Breast epithelium (tissue), 4 donors: ENCODE measurements around the gene RBM4B. TPM values are rescaled to one million over a fixed set of nuclear protein-coding genes. Genes with fewer than 3 reads are reported as not detected.

Experiments
- DNase-seq, 2 donors: peaks; one replicate each; pipeline ENCODE4 v3.0.0-alpha.2; 2019; ENCODE audit warnings: low spot score in 2 of 2
- H3K27ac ChIP-seq, 2 donors: fragments of 200-600 bp; sonication (generic) in 1 of 2; one replicate each; pipeline ENCODE4 v1.5.1; 2016 to 2019; ENCODE audit warnings: mild to moderate bottlenecking in 1 of 2
- H3K27me3 ChIP-seq, 2 donors: fragments of 200-600 bp; sonication (generic) in 1 of 2; one replicate each; pipeline versions ENCODE4 v1.5.1 to v1.6.0; 2017 to 2019; ENCODE audit warnings: control low read depth in 1 of 2, mild to moderate bottlenecking in 1 of 2
- H3K36me3 ChIP-seq: fragments of 200-600 bp; one replicate; pipeline ENCODE4 v1.5.1; 2019
- H3K4me1 ChIP-seq, 2 donors: fragments of 200-600 bp; sonication (generic); one replicate each; pipeline ENCODE4 v1.5.1; 2016 to 2019; ENCODE audit warnings: control low read depth in 1 of 2
- H3K4me3 ChIP-seq, 3 donors: fragments of 200-600 bp; sonication (generic); 1 replicate in 2 of 3; 2 replicates in 1 of 3; pipeline ENCODE4 v1.5.1; 2016 to 2019; ENCODE audit warnings: mild to moderate bottlenecking in 3 of 3, moderate library complexity in 2 of 3
- H3K9me3 ChIP-seq, 2 donors: fragments of 200-600 bp; sonication (generic) in 1 of 2; one replicate each; pipeline ENCODE4 v1.5.1; 2016 to 2019; ENCODE audit warnings: control low read depth in 1 of 2
- POLR2A ChIP-seq: fragments of 450-650 bp; IDR thresholded peaks from one replicate; pipeline ENCODE4 v1.6.1; 2016; ENCODE audit warnings: antibody characterized with exemption, mild to moderate bottlenecking, moderate library complexity
- POLR2AphosphoS5 ChIP-seq, 3 donors: sonication (generic); formaldehyde crosslinking; IDR thresholded peaks; one replicate each; pipeline ENCODE4 v1.6.1; 2017; ENCODE audit warnings: antibody characterized with exemption in 3 of 3
- intact Hi-C: fragments of 100-400 bp; cut with DNase I; formaldehyde crosslinking; loops from one replicate; pipeline ENCODE4 v1.15.1; 2023; ENCODE audit warnings: low total_unique reads
- total RNA-seq, 3 donors: library from RNA; depleted of rRNA; stranded (reverse); fragments of >200 nt; gene quantifications; one replicate each; pipeline ENCODE4 v1.1.0, GENCODE V29; 2016
- TF ChIP-seq, protein P1 (sequence below), 3 donors: fragments of 450-650 bp; IDR thresholded peaks; one replicate each; pipeline ENCODE4 v1.5.1; 2016 to 2017; ENCODE audit warnings: antibody characterized with exemption in 3 of 3, mild to moderate bottlenecking in 3 of 3, moderate library complexity in 3 of 3

RBM4B gene
- total RNA-seq, 3 donors from 2014 or later = 14.9 to 43.8 (median 25.9) TPM

DNA sequence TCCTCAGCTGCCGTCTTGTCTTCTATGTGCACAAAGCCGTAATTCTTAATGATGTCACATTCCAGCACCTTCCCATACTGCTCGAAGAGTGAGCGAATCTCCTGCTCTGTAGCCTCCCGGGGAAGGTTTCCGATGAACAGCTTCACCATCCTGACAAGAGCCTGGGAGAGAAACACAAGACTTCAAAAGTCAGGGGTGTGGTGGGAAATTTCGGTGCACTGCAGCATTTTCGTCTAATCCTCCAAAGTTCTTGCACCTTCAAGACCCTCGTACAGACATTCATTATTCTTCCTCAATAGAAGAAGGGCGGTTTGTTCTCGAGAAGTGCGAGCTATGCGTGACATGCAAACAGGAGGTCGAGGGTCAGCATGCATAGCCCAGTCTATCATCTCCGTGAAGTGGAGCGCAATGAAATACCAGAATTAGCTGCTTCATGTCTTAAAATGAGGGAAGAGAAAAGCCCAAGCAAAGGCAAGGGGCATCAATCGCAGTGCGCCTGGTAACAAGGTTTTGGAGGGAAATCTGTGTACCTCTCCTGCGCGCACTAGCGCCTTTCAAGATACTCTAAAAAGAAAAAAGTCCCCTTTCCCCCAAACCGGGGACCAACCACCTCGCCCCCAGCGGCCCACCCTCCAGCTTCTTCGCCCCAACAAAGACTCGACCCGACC is 622 bp downstream of the RBM4B start:
- Histone ChIP-seq H3K9me3 (no peaks in the 10 kb centered on the region), H3K4me3 (peak overlapping the region; percentile 75 to 95 (median 78)), H3K4me1 (peaks cover 4 to 9% of the 10 kb centered on the region in 2 donors), H3K27me3 (no peaks in the 10 kb centered on the region), H3K27ac (peak overlapping the region; percentile 96 to 97), H3K36me3 (no peaks in the 10 kb centered on the region)
- intact Hi-C loops = no loop called here
- peak in 1 of 2 donors; percentile 35 for DNase-seq
- TF ChIP-seq POLR2A (no peak), POLR2AphosphoS5 (IDR thresholded peaks at IDR 0.05) (no peak)
- TF ChIP-seq, protein P1, sequence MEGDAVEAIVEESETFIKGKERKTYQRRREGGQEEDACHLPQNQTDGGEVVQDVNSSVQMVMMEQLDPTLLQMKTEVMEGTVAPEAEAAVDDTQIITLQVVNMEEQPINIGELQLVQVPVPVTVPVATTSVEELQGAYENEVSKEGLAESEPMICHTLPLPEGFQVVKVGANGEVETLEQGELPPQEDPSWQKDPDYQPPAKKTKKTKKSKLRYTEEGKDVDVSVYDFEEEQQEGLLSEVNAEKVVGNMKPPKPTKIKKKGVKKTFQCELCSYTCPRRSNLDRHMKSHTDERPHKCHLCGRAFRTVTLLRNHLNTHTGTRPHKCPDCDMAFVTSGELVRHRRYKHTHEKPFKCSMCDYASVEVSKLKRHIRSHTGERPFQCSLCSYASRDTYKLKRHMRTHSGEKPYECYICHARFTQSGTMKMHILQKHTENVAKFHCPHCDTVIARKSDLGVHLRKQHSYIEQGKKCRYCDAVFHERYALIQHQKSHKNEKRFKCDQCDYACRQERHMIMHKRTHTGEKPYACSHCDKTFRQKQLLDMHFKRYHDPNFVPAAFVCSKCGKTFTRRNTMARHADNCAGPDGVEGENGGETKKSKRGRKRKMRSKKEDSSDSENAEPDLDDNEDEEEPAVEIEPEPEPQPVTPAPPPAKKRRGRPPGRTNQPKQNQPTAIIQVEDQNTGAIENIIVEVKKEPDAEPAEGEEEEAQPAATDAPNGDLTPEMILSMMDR (IDR thresholded peaks at IDR 0.05) = no peak

GRCh38 chr11:66676282-66676919 is 1.3 kb downstream of the RBM4B start:
- DNase-seq = no peak
- H3K4me1 ChIP-seq = peaks cover 4 to 9% of the 10 kb centered on the region in 2 donors

GRCh38 chr11:66674964-66675602 is 2.6 kb downstream of the RBM4B start:
- H3K4me1 ChIP-seq = peaks cover 4 to 9% of the 10 kb centered on the region in 2 donors
- H3K36me3 ChIP-seq = no peaks in the 10 kb centered on the region
- H3K9me3 ChIP-seq = no peaks in the 10 kb centered on the region
- no peaks in the 10 kb centered on the region for H3K27me3 ChIP-seq
- no peak for TF ChIP-seq POLR2A
- TF ChIP-seq, protein P1 (IDR thresholded peaks at IDR 0.05) = no peak
- TF ChIP-seq POLR2AphosphoS5 (IDR thresholded peaks at IDR 0.05) = no peak
- intact Hi-C loops = no loop called here
- no peak overlapping the region for H3K27ac ChIP-seq
- H3K4me3 ChIP-seq = peak overlapping the region in 1 of 3 donors; percentile 95
- DNase-seq = no peak

More at GRCh38 chr11:66676282-66676919, 1.3 kb downstream of the RBM4B start:
- no peaks in the 10 kb centered on the region for H3K27me3 ChIP-seq
- peak overlapping the region in 1 of 2 donors; percentile 7 for H3K27ac ChIP-seq
- no peaks in the 10 kb centered on the region for H3K36me3 ChIP-seq
- TF ChIP-seq POLR2AphosphoS5 (IDR thresholded peaks at IDR 0.05) (no peak), POLR2A (no peak)
- TF ChIP-seq, protein P1 (IDR thresholded peaks at IDR 0.05) = no peak
- intact Hi-C loops = no loop called here
- peak overlapping the region in 2 of 3 donors; percentile 75 to 95 for H3K4me3 ChIP-seq
- no peaks in the 10 kb centered on the region for H3K9me3 ChIP-seq

DNA sequence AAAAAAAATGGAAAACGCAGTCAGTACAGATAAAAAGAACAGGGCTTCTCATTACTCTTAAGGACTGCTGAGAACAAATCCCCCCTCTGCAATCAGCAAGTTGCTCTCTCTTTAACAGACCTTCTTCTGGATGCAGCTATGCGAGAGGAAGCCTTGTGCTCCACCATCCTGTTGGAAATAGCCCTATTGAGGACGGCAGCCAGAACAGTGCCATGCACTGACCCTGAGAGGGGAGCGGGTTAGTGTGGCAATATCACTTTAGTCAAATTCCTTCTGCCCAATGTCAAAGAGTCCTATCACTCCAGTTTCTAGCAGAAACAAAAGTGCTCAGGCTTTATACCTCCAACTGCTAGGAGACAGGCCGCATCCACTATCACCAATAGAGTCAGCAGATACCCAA is 6.9 kb downstream of the RBM4B start:
- Histone ChIP-seq H3K9me3 (no peaks in the 10 kb centered on the region), H3K27ac (no peak overlapping the region), H3K4me3 (no peak overlapping the region), H3K36me3 (no peaks in the 10 kb centered on the region), H3K4me1 (no peaks in the 10 kb centered on the region), H3K27me3 (no peaks in the 10 kb centered on the region)
- TF ChIP-seq POLR2AphosphoS5 (IDR thresholded peaks at IDR 0.05) (no peak), POLR2A (no peak)
- TF ChIP-seq, protein P1 (IDR thresholded peaks at IDR 0.05) = no peak
- DNase-seq = no peak
- intact Hi-C loops = no loop called here

DNA sequence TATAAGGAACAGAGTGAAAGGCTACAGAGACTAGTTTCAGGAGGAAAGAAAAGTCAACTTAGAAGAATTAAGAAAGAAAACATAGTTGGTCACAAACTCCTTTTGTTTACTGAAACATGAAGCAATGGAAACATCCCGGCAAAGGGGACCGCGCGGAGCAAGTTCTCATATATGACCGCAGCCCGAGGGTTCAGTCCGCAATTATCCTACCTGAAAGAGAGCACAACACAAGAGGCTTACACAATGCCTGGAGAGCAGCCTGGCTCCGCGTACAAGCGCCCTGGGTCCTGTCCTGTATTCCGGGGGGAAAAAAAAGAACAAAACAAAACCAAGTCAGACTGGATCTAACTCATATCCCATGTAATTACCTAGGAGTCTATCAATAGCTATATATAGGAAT is 12.3 kb downstream of the RBM4B start:
- no peak for DNase-seq
- intact Hi-C loops = no loop called here
- H3K4me1 ChIP-seq = no peaks in the 10 kb centered on the region
- H3K27me3 ChIP-seq = no peaks in the 10 kb centered on the region
- TF ChIP-seq POLR2AphosphoS5 (IDR thresholded peaks at IDR 0.05) (no peak), POLR2A (no peak)
- TF ChIP-seq, protein P1 (IDR thresholded peaks at IDR 0.05) = no peak
- no peaks in the 10 kb centered on the region for H3K36me3 ChIP-seq
- H3K9me3 ChIP-seq = no peaks in the 10 kb centered on the region
- no peak overlapping the region for H3K27ac ChIP-seq
- H3K4me3 ChIP-seq = no peak overlapping the region
